Activated T-cell treated with anti-CD3 and anti-CD28 coated beads, Interleukin-2, amount 50 U/mL, for 72 hours (primary cell): ENCODE measurements around the gene RHOJ. TPM values are rescaled to one million over a fixed set of nuclear protein-coding genes. Genes with fewer than 3 reads are reported as not detected.
"Not testable (repeated sequence)": the region's sequence is repeated elsewhere in the genome, so short reads cannot be mapped to it uniquely, and the experiment has no call there.

Experiments used
- ATAC-seq, 2 donors: fragments of 150-1000 bp; cut with Tn5 transposase; replicated peaks in 1 of 2; 2 replicates each; pipeline ENCODE4 v1.10.0; 2021; ENCODE audit warnings: moderate library complexity in 2 of 2, mild to moderate bottlenecking in 1 of 2
- DNase-seq, 2 donors: peaks; one replicate each; pipeline ENCODE4 v3.0.0; 2021 to 2022; ENCODE audit warnings: mixed read lengths in 1 of 2
- H3K27ac Mint-ChIP-seq: one replicate; pipeline ENCODE4 v1.8.0; 2022; ENCODE audit warnings: mild to moderate bottlenecking, moderate library complexity, mixed read lengths
- H3K27me3 Mint-ChIP-seq: one replicate; pipeline ENCODE4 v1.8.0; 2022; ENCODE audit warnings: low read depth, mixed read lengths
- H3K36me3 Mint-ChIP-seq, 2 donors: one replicate each; pipeline ENCODE4 v1.8.0; 2022; ENCODE audit warnings: mixed read lengths in 2 of 2, mild to moderate bottlenecking in 1 of 2; ENCODE audit not compliant: insufficient read depth in 2 of 2
- H3K4me1 Mint-ChIP-seq: one replicate; pipeline ENCODE4 v1.8.0; 2022; ENCODE audit warnings: low read depth, mixed read lengths
- H3K4me3 Mint-ChIP-seq, 2 donors: one replicate each; pipeline ENCODE4 v1.8.0; 2022; ENCODE audit warnings: mild to moderate bottlenecking in 2 of 2, mixed read lengths in 2 of 2, moderate library complexity in 2 of 2
- H3K9me3 Mint-ChIP-seq, 2 donors: one replicate each; pipeline ENCODE4 v1.8.0; 2022; ENCODE audit warnings: mixed read lengths in 2 of 2
- total RNA-seq, 2 donors: library from RNA; stranded (reverse); gene quantifications; one replicate each; pipeline ENCODE4 v1.2.3, GENCODE V29; 2022

RHOJ gene
- total RNA-seq, 2 donors from 2014 or later, result not detected

- Mint-ChIP-seq H3K9me3 (no peaks in the 10 kb centered on the region), H3K27ac (no peak overlapping the region), H3K27me3 (no peaks in the 10 kb centered on the region)
Observed at GRCh38 chr14:63277591-63278183, 73.4 kb downstream of the RHOJ start.

DNA sequence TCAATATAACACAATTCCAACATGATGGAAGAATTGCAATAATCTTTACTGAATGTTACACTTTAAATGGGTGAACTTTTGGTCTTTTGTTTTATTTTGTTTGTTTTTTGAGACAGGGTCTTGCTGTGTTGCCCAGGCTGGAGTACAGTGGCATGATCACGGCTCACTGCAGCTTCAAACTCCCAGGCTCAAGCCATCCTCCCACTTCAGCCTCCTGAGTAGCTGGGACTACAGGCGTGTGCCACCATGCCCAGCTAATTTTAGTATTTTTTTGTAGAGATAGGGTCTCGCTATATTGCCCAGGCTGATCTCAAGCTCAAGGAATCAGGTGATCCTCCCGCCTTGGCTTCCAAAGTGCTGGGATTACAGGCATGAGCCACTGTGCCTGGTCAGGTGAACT is 75.7 kb downstream of the RHOJ start:
- not testable (repeated sequence) for ATAC-seq, H3K27me3 Mint-ChIP-seq, H3K9me3 Mint-ChIP-seq, H3K4me1 Mint-ChIP-seq, H3K36me3 Mint-ChIP-seq, H3K4me3 Mint-ChIP-seq, DNase-seq, H3K27ac Mint-ChIP-seq

More at GRCh38 chr14:63277591-63278183, 73.4 kb downstream of the RHOJ start:
- ATAC-seq (no peak), DNase-seq (no peak)
- Mint-ChIP-seq H3K4me1 (no peaks in the 10 kb centered on the region), H3K36me3 (no peaks in the 10 kb centered on the region), H3K4me3 (no peak overlapping the region)

GRCh38 chr14:63282997-63283883 is 79.0 kb downstream of the RHOJ start:
- H3K36me3 Mint-ChIP-seq, result no peaks in the 10 kb centered on the region
- peak; percentile 81 to 96 for ATAC-seq
- H3K27ac Mint-ChIP-seq, result no peak overlapping the region
- H3K4me1 Mint-ChIP-seq, result no peaks in the 10 kb centered on the region
- H3K27me3 Mint-ChIP-seq, result no peaks in the 10 kb centered on the region
- H3K9me3 Mint-ChIP-seq, result no peaks in the 10 kb centered on the region
- H3K4me3 Mint-ChIP-seq, result no peak overlapping the region
- DNase-seq, result peak; percentile 3 to 34

- Mint-ChIP-seq H3K27ac (no peak overlapping the region), H3K36me3 (no peaks in the 10 kb centered on the region), H3K9me3 (no peaks in the 10 kb centered on the region), H3K4me1 (no peaks in the 10 kb centered on the region), H3K4me3 (no peak overlapping the region), H3K27me3 (no peaks in the 10 kb centered on the region)
- ATAC-seq (peak; percentile 32 to 65), DNase-seq (no peak)
Observed at GRCh38 chr14:63283884-63284248, 79.6 kb downstream of the RHOJ start.

DNA sequence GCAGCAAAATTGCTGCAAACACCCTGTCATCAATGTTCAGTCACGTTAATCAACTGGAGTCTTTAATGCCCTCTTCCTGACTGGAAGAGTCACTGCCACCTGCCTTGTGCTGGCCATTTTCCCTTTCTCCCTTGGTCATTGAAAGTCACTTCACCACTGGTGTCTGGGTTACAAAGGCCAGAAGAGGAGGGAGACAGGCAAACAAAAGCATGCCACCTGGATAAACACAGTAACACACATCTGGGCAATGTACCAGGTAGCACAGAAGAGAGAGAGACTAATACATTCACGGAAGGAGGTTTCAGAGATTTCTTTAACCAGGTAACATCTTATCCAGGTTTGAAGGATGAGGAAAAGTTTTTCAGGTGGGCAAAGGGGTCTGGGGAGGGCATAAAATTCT is 81.8 kb downstream of the RHOJ start:
- no peaks in the 10 kb centered on the region for H3K9me3 Mint-ChIP-seq
- no peaks in the 10 kb centered on the region for H3K4me1 Mint-ChIP-seq
- DNase-seq (no peak), ATAC-seq (no peak)
- no peak overlapping the region for H3K4me3 Mint-ChIP-seq
- H3K36me3 Mint-ChIP-seq, result no peaks in the 10 kb centered on the region
- H3K27ac Mint-ChIP-seq, result no peak overlapping the region
- peaks cover 6% of the 10 kb centered on the region for H3K27me3 Mint-ChIP-seq

DNA sequence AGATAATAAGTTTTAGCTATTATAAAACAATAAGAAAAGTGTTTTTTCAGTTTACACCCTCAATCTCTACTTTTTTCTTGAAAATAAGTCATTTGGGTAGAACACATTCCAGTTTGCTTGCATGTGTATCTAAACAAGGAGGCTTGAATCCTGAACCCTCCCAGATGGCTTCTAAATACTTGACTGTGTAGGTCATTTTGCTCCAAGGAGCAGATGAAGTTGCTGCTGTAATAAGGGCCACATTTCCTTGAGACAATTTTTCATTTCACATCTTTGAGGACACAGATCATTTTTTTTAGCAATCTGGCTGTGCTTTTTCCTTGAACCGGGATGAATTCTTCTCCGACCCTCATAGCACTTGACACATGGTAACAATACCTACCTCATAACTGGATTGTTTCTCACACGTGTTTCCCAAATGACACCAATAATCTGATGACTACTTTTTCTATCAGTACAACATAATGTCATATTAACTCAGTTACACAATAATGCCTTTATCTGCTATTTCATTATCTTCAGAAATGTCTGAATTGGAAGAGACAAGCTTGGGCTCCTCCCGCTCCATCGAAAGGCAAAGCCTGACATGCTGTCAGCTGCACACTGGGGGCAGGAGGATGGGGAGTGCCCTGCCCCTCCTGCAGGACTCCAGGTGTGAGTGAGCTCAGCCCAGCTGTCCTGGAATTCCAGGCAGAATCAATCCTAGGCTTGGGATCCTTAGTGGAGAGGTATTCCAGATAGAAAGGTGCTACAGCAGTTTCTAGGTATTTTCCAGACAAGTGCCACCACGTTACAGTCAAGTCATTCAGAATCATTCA is 83.6 kb downstream of the RHOJ start:
- Mint-ChIP-seq H3K4me1 (no peaks in the 10 kb centered on the region), H3K27me3 (peaks cover 23% of the 10 kb centered on the region), H3K4me3 (no peak overlapping the region), H3K36me3 (no peaks in the 10 kb centered on the region), H3K27ac (no peak overlapping the region), H3K9me3 (no peaks in the 10 kb centered on the region)
- DNase-seq, result no peak
- no peak for ATAC-seq

DNA sequence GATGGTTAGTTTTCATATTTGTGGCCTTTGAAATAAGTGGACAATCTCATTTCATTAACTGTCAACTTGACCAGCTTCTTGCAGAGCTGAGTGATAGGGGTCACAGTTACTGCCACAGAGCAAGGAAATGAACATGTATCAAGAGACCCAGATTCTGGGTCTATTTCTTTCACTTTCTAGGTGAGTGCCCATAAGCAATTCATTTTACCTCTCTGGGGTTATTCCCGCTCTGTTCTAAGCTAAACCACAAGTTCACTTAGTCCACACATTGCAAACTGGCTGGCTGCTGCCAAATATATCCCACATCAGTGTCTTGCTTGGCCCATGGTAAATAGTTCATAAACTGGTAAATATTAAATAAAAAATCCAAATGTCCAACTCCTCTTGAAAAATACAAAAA is 84.6 kb downstream of the RHOJ start:
- H3K4me3 Mint-ChIP-seq, result no peak overlapping the region
- ATAC-seq (peak in 1 of 2 donors; percentile 71), DNase-seq (no peak)
- H3K27ac Mint-ChIP-seq, result no peak overlapping the region
- H3K4me1 Mint-ChIP-seq, result no peaks in the 10 kb centered on the region
- no peaks in the 10 kb centered on the region for H3K36me3 Mint-ChIP-seq
- H3K27me3 Mint-ChIP-seq, result peaks cover 31% of the 10 kb centered on the region
- H3K9me3 Mint-ChIP-seq, result no peaks in the 10 kb centered on the region

DNA sequence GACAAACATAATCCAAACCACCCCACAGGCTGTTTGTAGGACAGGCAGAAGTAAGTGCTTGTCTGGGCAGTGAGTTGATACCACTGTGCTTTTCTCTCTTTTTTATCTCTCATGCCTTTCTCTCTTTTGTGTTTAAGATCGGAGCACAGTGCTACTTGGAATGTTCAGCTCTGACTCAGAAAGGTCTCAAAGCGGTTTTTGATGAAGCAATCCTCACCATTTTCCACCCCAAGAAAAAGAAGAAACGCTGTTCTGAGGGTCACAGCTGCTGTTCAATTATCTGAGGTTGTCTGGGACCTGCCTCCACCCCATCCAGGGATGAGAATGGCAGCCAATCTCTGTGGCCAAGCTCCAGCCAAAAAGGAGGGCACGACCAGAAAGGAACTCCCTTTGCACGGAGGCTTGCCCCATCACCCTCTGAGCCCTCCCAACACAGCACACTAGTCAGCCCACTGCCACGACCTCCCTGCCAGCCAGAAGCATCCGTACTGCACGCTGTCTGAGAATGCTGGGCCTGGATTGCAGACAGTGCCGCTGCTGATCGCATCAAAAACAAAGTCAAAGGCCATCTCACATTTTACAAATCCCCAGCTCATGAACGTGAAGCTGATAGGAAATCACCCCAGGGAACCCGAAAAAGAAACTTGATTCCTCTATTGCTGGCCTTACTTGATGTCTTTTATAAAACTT is 86.6 kb downstream of the RHOJ start:
- Mint-ChIP-seq H3K27ac (no peak overlapping the region), H3K36me3 (no peaks in the 10 kb centered on the region), H3K4me1 (peaks cover 5% of the 10 kb centered on the region), H3K4me3 (no peak overlapping the region), H3K27me3 (peaks cover 31% of the 10 kb centered on the region), H3K9me3 (no peaks in the 10 kb centered on the region)
- ATAC-seq (no peak), DNase-seq (no peak)

DNA sequence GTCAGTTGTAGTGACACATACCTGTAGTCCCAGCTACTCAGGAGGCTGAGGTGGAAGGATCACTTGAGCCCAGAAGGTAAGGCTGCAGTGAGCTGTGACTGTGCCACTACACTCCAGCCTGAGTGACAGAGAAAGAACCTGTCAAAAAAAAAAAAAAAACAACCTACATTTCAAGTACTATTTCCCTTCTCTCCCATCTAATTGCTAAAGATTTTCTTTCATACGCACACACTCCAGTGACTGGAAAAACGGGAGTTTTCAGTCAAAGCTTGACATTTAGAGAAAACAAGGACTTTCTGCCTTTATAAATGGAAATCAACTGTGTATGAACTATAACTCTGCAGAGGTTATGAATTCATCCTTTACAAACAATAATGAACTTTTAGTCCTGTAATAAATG is 88.6 kb downstream of the RHOJ start:
- ATAC-seq, result no peak
- DNase-seq, result no peak
- no peak overlapping the region for H3K27ac Mint-ChIP-seq
- peaks cover 31% of the 10 kb centered on the region for H3K27me3 Mint-ChIP-seq
- H3K4me1 Mint-ChIP-seq, result peaks cover 12% of the 10 kb centered on the region
- H3K36me3 Mint-ChIP-seq, result no peaks in the 10 kb centered on the region
- no peaks in the 10 kb centered on the region for H3K9me3 Mint-ChIP-seq
- H3K4me3 Mint-ChIP-seq, result no peak overlapping the region

GRCh38 chr14:63295231-63295685 is 91.0 kb downstream of the RHOJ start:
- no peaks in the 10 kb centered on the region for H3K9me3 Mint-ChIP-seq
- no peak for DNase-seq
- peaks cover 12% of the 10 kb centered on the region for H3K4me1 Mint-ChIP-seq
- H3K4me3 Mint-ChIP-seq, result peak overlapping the region in 1 of 2 donors; percentile 63
- ATAC-seq, result no peak
- H3K27me3 Mint-ChIP-seq, result peaks cover 31% of the 10 kb centered on the region
- H3K36me3 Mint-ChIP-seq, result no peaks in the 10 kb centered on the region
- H3K27ac Mint-ChIP-seq, result peak overlapping the region; percentile 10

DNA sequence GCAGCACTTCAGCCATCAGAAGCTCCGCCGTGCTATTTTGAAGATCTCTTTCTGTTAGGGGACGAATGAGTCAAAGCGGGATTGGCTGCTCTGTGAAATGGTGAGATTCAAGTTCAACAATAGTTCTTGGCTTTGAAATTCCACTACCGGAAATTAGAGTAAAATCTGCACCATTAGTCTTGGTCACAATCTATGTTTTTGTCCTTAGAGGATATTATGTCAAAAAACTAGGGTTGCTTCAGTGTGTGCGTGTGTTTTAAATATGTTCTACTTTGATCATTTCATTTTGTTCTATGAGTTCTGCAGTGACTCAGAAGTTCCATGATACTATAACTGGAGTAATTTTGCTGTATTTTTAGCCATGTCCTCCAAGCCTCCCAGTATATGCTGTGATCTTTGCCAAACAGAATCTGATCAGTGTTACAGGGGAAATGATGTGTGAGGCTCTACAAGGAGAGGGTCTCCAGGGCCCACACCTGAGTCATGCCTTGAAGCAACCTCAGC is 91.9 kb downstream of the RHOJ start:
- H3K4me3 Mint-ChIP-seq, result peak overlapping the region in 1 of 2 donors; percentile 63
- H3K36me3 Mint-ChIP-seq, result no peaks in the 10 kb centered on the region
- ATAC-seq (peak; percentile 44 to 85), DNase-seq (peak in 1 of 2 donors; percentile 26)
- peaks cover 12% of the 10 kb centered on the region for H3K4me1 Mint-ChIP-seq
- peaks cover 24% of the 10 kb centered on the region for H3K27me3 Mint-ChIP-seq
- no peaks in the 10 kb centered on the region for H3K9me3 Mint-ChIP-seq
- H3K27ac Mint-ChIP-seq, result peak overlapping the region; percentile 41

- Mint-ChIP-seq H3K36me3 (no peaks in the 10 kb centered on the region), H3K4me1 (peaks cover 12% of the 10 kb centered on the region), H3K27ac (no peak overlapping the region), H3K27me3 (peaks cover 13% of the 10 kb centered on the region), H3K4me3 (no peak overlapping the region), H3K9me3 (peaks cover 0 to under 1% of the 10 kb centered on the region in 2 donors)
- no peak for ATAC-seq
- DNase-seq, result no peak
Observed at GRCh38 chr14:63297372-63298063, 93.3 kb downstream of the RHOJ start.
